GM12878 (cell line): Measurements from ENCODE around the gene FAM161B. TPM values are rescaled to one million over a fixed set of nuclear protein-coding genes. Genes with fewer than 3 reads are reported as not detected.

ENCODE experiments used
- ATAC-seq: fragments of 200-7000 bp; cut with Tn5 transposase; 3 replicates; pipeline ENCODE4 v1.9.1; 2020; ENCODE audit warnings: mild to moderate bottlenecking, moderate library complexity
- BruUV-seq: library from RNA; stranded (reverse); fragments of 400-500 nt; replicated peaks from 2 replicates; lab custom pipeline; 2021; lab: Mats Ljungman, UMichigan
- CTCF ChIA-PET: fragments of 300-600 bp; sonication (Branson Sonifier 250); formaldehyde crosslinking; extraction: SDS; loops from one replicate; lab custom pipeline; 2021; ENCODE audit warnings: inconsistent platforms; lab: Yijun Ruan, JAX
- POLR2A ChIA-PET: fragments of 350-600 bp; formaldehyde crosslinking; extraction: SDS; loops from one replicate; lab custom pipeline; 2021; ENCODE audit warnings: inconsistent platforms; lab: Charles Lee
- RAD21 ChIA-PET: fragments of 300-600 bp; sonication (Branson Sonifier 250); formaldehyde crosslinking; loops from one replicate; lab custom pipeline; 2023; ENCODE audit warnings: antibody characterized with exemption; ENCODE audit not compliant: unreplicated experiment; lab: Charles Lee
- SMC1A ChIA-PET: fragments of 300-600 bp; sonication (Branson Sonifier 250); formaldehyde crosslinking; loops from one replicate; lab custom pipeline; 2023; ENCODE audit not compliant: unreplicated experiment, uncharacterized antibody; lab: Charles Lee
- DNase-seq: peaks from one replicate; pipeline ENCODE4 v3.0.0-alpha.2; 2011; ENCODE audit warnings: low read depth, low spot score
- FAIRE-seq: peaks from 3 replicates; lab custom pipeline; 2011; peaks lifted over from hg19 to GRCh38; lab: Jason Lieb, UNC
- H2AFZ ChIP-seq: 2 replicates; pipeline ENCODE4 v1.6.0; 2011; ENCODE audit warnings: low read depth, low read length, control low read depth; ENCODE audit not compliant: control insufficient read depth
- H3K27ac ChIP-seq: 2 replicates; pipeline ENCODE4 v1.5.1; 2011; ENCODE audit warnings: control low read depth; ENCODE audit not compliant: control insufficient read depth, insufficient read depth
- H3K27me3 ChIP-seq, 2 experiments: replicated peaks in 1 of 2; 2 replicates each; pipeline versions ENCODE4 v1.6.0 to v1.6.1; 2011; ENCODE audit warnings: low read length in 1 of 2; ENCODE audit not compliant: control insufficient read depth in 2 of 2, insufficient read depth in 2 of 2
- H3K36me3 ChIP-seq, 2 experiments: 2 replicates each; pipeline ENCODE4 v1.5.1; 2011; ENCODE audit warnings: low read length in 1 of 2; ENCODE audit not compliant: control insufficient read depth in 2 of 2, insufficient read depth in 2 of 2
- H3K4me1 ChIP-seq: 2 replicates; pipeline ENCODE4 v1.6.1; 2011; ENCODE audit warnings: mild to moderate bottlenecking, low read length, moderate library complexity, mixed read lengths; ENCODE audit not compliant: control insufficient read depth, insufficient read depth
- H3K4me2 ChIP-seq: 2 replicates; pipeline ENCODE4 v1.6.0; 2011; ENCODE audit warnings: control low read depth; ENCODE audit not compliant: control insufficient read depth, insufficient read depth
- H3K4me3 ChIP-seq: fragments of 200-600 bp; sonication (generic); 2 replicates; pipeline ENCODE4 v1.5.1; 2016
- H3K79me2 ChIP-seq: 2 replicates; pipeline ENCODE4 v1.6.0; 2011; ENCODE audit warnings: low read length; ENCODE audit not compliant: control insufficient read depth, insufficient read depth
- H3K9ac ChIP-seq: 2 replicates; pipeline ENCODE4 v1.8.0; 2011; ENCODE audit warnings: low read length, control low read depth, mixed read lengths; ENCODE audit not compliant: control insufficient read depth, insufficient read depth
- H3K9me3 ChIP-seq: replicated peaks from 3 replicates; pipeline ENCODE4 v1.5.1; 2011; ENCODE audit warnings: mild to moderate bottlenecking, low read length; ENCODE audit not compliant: control insufficient read depth, insufficient read depth
- H4K20me1 ChIP-seq: 2 replicates; pipeline ENCODE4 v1.6.0; 2011; ENCODE audit not compliant: control insufficient read depth, insufficient read depth
- EED ChIP-seq: sonication (generic); IDR thresholded peaks from 2 replicates; pipeline ENCODE4 v1.6.1; 2016; ENCODE audit warnings: antibody characterized with exemption, low read depth
- HCFC1 ChIP-seq: fragments of 150-350 bp; IDR thresholded peaks from 2 replicates; pipeline ENCODE4 v1.6.1; 2014; ENCODE audit warnings: low read length
- PAX8 ChIP-seq: fragments of 450-650 bp; IDR thresholded peaks from 2 replicates; pipeline ENCODE4 v1.6.1; 2017; ENCODE audit warnings: mild to moderate bottlenecking, moderate library complexity
- WGBS: methylation state at CpG from one replicate; pipeline ENCODE4 v1.1.6; 2016; ENCODE audit warnings: low lambda C conversion rate; ENCODE audit not compliant: insufficient replicate concordance, insufficient coverage; ENCODE audit errors: missing lambda C conversion rate; 5-methylcytosine and 5-hydroxymethylcytosine counted together
- in situ Hi-C: fragments of 300-500 bp; cut with MboI; formaldehyde crosslinking; loops from 9 replicates; pipeline ENCODE4 v1.14.3; 2018; ENCODE audit warnings: mixed read lengths
- intact Hi-C: fragments of 100-400 bp; cut with micrococcal nuclease; formaldehyde crosslinking; loops from one replicate; pipeline ENCODE4 v1.14.2; 2022; ENCODE audit not compliant: unreplicated experiment
- polyA plus RNA-seq, 11 experiments: library from polyadenylated mRNA; depleted of rRNA in 4 of 11; unstranded in 6 of 11; stranded (reverse) in 5 of 11; fragments of >200 nt; fragmentation: Nextera tagmentation in 4 of 11; fragmentation: Illumina TruSeq in 1 of 11; extraction: Ambion mirVana in 4 of 11; extraction: Trizol in 1 of 11; gene quantifications; 1 replicate in 1 of 11; 2 replicates in 10 of 11; pipeline versions ENCODE4 v1.2.1 to v1.2.3, GENCODE V29; 2011 to 2016; ENCODE audit warnings: inconsistent platforms in 2 of 11, missing spikeins in 2 of 11, low read depth in 1 of 11
- total RNA-seq, 4 experiments: library from RNA; depleted of rRNA in 3 of 4; stranded (reverse); fragments of >200 nt in 3 of 4; fragmentation: Illumina TruSeq in 1 of 4; extraction: Trizol in 1 of 4; gene quantifications; 2 replicates each; pipeline versions ENCODE4 v1.2.1 to v1.2.3, GENCODE V29; 2013 to 2021
- TF ChIP-seq, protein P1 (sequence below): fragments of 450-650 bp; formaldehyde crosslinking; IDR thresholded peaks from 2 replicates; pipeline ENCODE4 v1.5.0; 2022; ENCODE audit warnings: mild to moderate bottlenecking, missing genetic modification characterization

Gene FAM161B
- total and polyA plus RNA-seq, 10 of the 15 experiments (the other 5 are each of a cell fraction or from before 2014, with no cell fraction given), result 0.33 to 1.2 (median 0.86) TPM

DNA sequence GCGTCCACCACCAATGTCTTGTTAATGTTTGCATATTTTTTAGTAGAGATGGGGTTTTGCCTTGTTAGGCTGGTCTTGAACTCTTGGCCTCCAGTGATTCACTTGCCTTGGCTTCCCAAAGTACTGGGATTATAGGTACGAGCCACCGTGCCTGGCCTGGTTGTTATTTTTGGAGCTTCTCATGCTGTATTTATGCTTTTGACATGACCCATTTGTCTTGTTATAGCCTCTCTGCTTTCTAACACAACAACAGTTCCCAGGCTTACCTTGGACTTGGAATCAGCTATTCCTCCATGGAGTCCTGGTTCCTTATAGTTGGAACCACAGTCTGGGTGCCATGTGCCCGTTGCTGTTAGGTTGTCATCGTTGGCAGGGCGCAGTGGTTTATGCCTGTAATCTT is 33.6 kb downstream of the FAM161B start (continued):
- TF ChIP-seq, protein P1, sequence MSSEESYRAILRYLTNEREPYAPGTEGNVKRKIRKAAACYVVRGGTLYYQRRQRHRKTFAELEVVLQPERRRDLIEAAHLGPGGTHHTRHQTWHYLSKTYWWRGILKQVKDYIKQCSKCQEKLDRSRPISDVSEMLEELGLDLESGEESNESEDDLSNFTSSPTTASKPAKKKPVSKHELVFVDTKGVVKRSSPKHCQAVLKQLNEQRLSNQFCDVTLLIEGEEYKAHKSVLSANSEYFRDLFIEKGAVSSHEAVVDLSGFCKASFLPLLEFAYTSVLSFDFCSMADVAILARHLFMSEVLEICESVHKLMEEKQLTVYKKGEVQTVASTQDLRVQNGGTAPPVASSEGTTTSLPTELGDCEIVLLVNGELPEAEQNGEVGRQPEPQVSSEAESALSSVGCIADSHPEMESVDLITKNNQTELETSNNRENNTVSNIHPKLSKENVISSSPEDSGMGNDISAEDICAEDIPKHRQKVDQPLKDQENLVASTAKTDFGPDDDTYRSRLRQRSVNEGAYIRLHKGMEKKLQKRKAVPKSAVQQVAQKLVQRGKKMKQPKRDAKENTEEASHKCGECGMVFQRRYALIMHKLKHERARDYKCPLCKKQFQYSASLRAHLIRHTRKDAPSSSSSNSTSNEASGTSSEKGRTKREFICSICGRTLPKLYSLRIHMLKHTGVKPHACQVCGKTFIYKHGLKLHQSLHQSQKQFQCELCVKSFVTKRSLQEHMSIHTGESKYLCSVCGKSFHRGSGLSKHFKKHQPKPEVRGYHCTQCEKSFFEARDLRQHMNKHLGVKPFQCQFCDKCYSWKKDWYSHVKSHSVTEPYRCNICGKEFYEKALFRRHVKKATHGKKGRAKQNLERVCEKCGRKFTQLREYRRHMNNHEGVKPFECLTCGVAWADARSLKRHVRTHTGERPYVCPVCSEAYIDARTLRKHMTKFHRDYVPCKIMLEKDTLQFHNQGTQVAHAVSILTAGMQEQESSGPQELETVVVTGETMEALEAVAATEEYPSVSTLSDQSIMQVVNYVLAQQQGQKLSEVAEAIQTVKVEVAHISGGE (CRISPR knock-in tag), result no peak
- no peak for TF ChIP-seq EED

DNA sequence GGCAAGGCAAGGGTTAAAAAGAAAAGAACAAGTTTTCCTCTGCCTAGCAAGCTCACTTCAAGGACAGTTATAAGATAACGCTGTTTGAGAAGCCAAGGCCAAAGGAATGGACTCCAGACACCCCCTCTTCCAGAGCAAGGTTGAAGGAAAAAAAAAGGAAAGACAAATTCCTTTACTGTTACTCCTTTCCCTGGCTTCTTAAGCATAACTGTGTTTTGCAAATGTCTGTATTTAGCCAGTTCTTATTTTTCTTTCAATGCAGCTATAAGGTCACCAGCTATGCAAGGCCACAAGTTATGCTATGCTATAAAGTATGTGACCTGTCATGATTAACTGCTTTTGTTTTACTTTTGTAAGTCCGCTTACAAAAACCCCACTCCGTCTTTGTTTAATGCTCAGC is 36.6 kb downstream of the FAM161B start:
- Histone ChIP-seq H3K9ac (no peak overlapping the region), H3K79me2 (no peaks in the 10 kb centered on the region), H3K9me3 (no peaks in the 10 kb centered on the region), H3K4me3 (no peak overlapping the region), H3K27me3 (no peaks in the 10 kb centered on the region), H3K36me3 (peaks cover 6 to 26% of the 10 kb centered on the region in 2 experiments), H3K4me2 (no peak overlapping the region), H3K27ac (no peak overlapping the region), H2AFZ (no peak overlapping the region), H4K20me1 (no peaks in the 10 kb centered on the region), H3K4me1 (no peaks in the 10 kb centered on the region)
- FAIRE-seq (no peak), DNase-seq (no peak), ATAC-seq (no peak)
- in situ Hi-C loops (no loop called here), intact Hi-C loops (no loop called here)
- no TSS peak for BruUV-seq
- WGBS, result 98% methylated on average over 3 of the region's 3 CpGs
- ChIA-PET SMC1A (interaction anchor here (1.1 to 1.4 kb wide), 2 partner anchors 18 to 269 kb away, joined by 3 read pairs; no protein-coding TSS in a partner anchor), RAD21 (no interaction called here), POLR2A (interaction anchor here (0.9 kb wide), 1 partner anchor 17 kb away, joined by 3 read pairs; no protein-coding TSS in a partner anchor), CTCF (interaction anchor here (1.0 kb wide), 1 partner anchor 27 kb away, joined by 3 read pairs; the partner anchor contains the start of gene ZNF410)
- no peak for TF ChIP-seq HCFC1
- TF ChIP-seq PAX8, result no peak
